AG10803 (cell line): Measurements from ENCODE around the gene BIN1.
"Not testable (repeated sequence)": the region's sequence is repeated elsewhere in the genome, so short reads cannot be mapped to it uniquely, and the experiment has no call there.

ENCODE experiments used
- DNase-seq: peaks from one replicate; pipeline ENCODE4 v3.0.0; 2010; ENCODE audit warnings: low read depth
- H3K4me3 ChIP-seq: 2 replicates; pipeline ENCODE4 v1.5.1; 2011; ENCODE audit warnings: mild to moderate bottlenecking, low read length, control low read depth
- CTCF ChIP-seq: conservative IDR thresholded peaks from 2 replicates; pipeline ENCODE4 v1.5.1; 2011; ENCODE audit warnings: mild to moderate bottlenecking, low read length, control low read depth, inconsistent platforms

The BIN1 gene

GRCh38 chr2:127037476-127037875 lies 69.5 kb downstream of the BIN1 start:
- no peak overlapping the region for H3K4me3 ChIP-seq
- no peak for TF ChIP-seq CTCF
- no peak for DNase-seq

- H3K4me3 ChIP-seq = no peak overlapping the region
- no peak for DNase-seq
- no peak for TF ChIP-seq CTCF
Observed at GRCh38 chr2:127034883-127035611, 71.9 kb downstream of the BIN1 start.

- no peak for TF ChIP-seq CTCF
- DNase-seq = no peak
- H3K4me3 ChIP-seq = no peak overlapping the region
Observed at GRCh38 chr2:127034051-127034450, 72.9 kb downstream of the BIN1 start.

- peak; percentile 50 for DNase-seq
- H3K4me3 ChIP-seq = no peak overlapping the region
- no peak for TF ChIP-seq CTCF
Observed at GRCh38 chr2:127032621-127033020, 74.3 kb downstream of the BIN1 start.

- DNase-seq = no peak
- H3K4me3 ChIP-seq = no peak overlapping the region
- no peak for TF ChIP-seq CTCF
Observed at GRCh38 chr2:127029350-127030051, 77.5 kb downstream of the BIN1 start.

GRCh38 chr2:127028745-127029144 lies 78.2 kb downstream of the BIN1 start:
- H3K4me3 ChIP-seq, DNase-seq: not testable (repeated sequence)

GRCh38 chr2:127027715-127028114 lies 79.2 kb downstream of the BIN1 start:
- H3K4me3 ChIP-seq = no peak overlapping the region
- no peak for TF ChIP-seq CTCF
- DNase-seq = no peak
